Chondrocyte (in vitro differentiated cells): ENCODE data around the gene MGAT3. TPM values are rescaled to one million over a fixed set of nuclear protein-coding genes. Genes with fewer than 3 reads are reported as not detected.
A peak's percentile ranks its signal among the peaks of the same experiment; 100 is the strongest.

Experiments used
- DNase-seq: peaks from one replicate; pipeline ENCODE4 v3.0.0; 2021; ENCODE audit warnings: mixed read lengths, low spot score
- H3K27ac Mint-ChIP-seq: one replicate; pipeline ENCODE4 v1.8.0; 2021; ENCODE audit warnings: mild to moderate bottlenecking, moderate library complexity, mixed read lengths; ENCODE audit not compliant: unreplicated experiment
- H3K27me3 Mint-ChIP-seq: 2 replicates; pipeline ENCODE4 v1.8.0; 2021; ENCODE audit warnings: low read depth, mixed read lengths
- H3K36me3 Mint-ChIP-seq: 2 replicates; pipeline ENCODE4 v1.8.0; 2021; ENCODE audit warnings: low read depth, mixed read lengths
- H3K4me1 Mint-ChIP-seq: 2 replicates; pipeline ENCODE4 v1.8.0; 2021; ENCODE audit warnings: low read depth, mild to moderate bottlenecking, mixed read lengths
- H3K4me3 Mint-ChIP-seq: one replicate; pipeline ENCODE4 v1.8.0; 2021; ENCODE audit warnings: mild to moderate bottlenecking, moderate library complexity, mixed read lengths; ENCODE audit not compliant: unreplicated experiment
- H3K9me3 Mint-ChIP-seq: 2 replicates; pipeline ENCODE4 v1.8.0; 2021; ENCODE audit warnings: low read depth, mixed read lengths
- total RNA-seq: library from RNA; stranded (reverse); gene quantifications from 3 replicates; pipeline ENCODE4 v1.2.1, GENCODE V29; 2021
- TF ChIP-seq, protein P1 (sequence below): fragments of 200-600 bp; sonication (generic); IDR thresholded peaks from 2 replicates; pipeline ENCODE4 v1.5.0; 2021; ENCODE audit warnings: antibody characterized with exemption, mild to moderate bottlenecking, moderate library complexity

Gene MGAT3
- total RNA-seq, 1 donor from 2014 or later: 6.1 TPM

DNA sequence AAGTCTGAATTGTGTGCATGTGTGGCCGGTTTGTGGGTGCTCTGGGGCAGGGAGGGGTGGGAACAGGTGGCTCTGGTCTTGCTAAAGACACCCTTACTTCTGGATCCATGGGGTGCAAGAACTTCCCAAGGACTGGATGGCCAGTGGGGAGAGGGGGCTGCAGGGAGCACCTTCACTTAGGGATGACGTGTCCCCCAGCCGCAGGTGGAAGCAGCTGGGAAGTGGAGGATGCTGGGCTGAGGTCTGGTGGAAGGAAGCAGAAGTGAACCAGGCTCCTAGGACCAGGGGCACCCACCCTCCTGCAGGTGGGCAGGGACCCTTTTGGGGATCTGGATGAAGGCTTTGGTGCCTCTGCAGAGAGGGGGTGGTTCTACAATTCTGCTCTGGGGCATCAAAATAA lies 35.4 kb downstream of the MGAT3 start:
- Mint-ChIP-seq H3K27ac (no peak overlapping the region), H3K9me3 (no peaks in the 10 kb centered on the region), H3K4me3 (no peak overlapping the region), H3K4me1 (peaks cover 15% of the 10 kb centered on the region), H3K36me3 (peaks cover 3% of the 10 kb centered on the region), H3K27me3 (no peaks in the 10 kb centered on the region)
- TF ChIP-seq, protein P1, sequence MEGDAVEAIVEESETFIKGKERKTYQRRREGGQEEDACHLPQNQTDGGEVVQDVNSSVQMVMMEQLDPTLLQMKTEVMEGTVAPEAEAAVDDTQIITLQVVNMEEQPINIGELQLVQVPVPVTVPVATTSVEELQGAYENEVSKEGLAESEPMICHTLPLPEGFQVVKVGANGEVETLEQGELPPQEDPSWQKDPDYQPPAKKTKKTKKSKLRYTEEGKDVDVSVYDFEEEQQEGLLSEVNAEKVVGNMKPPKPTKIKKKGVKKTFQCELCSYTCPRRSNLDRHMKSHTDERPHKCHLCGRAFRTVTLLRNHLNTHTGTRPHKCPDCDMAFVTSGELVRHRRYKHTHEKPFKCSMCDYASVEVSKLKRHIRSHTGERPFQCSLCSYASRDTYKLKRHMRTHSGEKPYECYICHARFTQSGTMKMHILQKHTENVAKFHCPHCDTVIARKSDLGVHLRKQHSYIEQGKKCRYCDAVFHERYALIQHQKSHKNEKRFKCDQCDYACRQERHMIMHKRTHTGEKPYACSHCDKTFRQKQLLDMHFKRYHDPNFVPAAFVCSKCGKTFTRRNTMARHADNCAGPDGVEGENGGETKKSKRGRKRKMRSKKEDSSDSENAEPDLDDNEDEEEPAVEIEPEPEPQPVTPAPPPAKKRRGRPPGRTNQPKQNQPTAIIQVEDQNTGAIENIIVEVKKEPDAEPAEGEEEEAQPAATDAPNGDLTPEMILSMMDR: no peak
- no peak for DNase-seq

DNA sequence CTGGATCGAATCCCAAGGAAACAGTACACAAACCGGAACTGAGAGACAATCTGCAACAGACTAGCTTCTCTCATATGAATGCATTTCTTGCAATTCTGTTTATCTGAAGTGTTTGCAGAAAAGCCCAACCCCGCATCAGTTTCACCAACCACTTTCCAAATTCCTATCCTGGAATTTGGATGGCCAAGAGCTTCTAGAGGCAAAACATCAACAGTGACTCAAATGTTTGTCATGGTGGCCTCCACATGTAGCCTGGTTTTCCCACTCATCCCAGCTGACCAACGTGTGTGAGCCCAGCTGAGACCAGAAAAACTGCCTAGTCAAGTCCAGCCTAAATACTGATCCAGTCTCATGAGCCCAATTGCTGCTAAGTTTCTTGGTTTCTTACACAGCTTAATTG lies 36.9 kb downstream of the MGAT3 start:
- TF ChIP-seq, protein P1: no peak
- H3K4me3 Mint-ChIP-seq: no peak overlapping the region
- no peak overlapping the region for H3K27ac Mint-ChIP-seq
- H3K36me3 Mint-ChIP-seq: no peaks in the 10 kb centered on the region
- no peak for DNase-seq
- no peaks in the 10 kb centered on the region for H3K27me3 Mint-ChIP-seq
- H3K4me1 Mint-ChIP-seq: peaks cover 15% of the 10 kb centered on the region
- no peaks in the 10 kb centered on the region for H3K9me3 Mint-ChIP-seq

DNA sequence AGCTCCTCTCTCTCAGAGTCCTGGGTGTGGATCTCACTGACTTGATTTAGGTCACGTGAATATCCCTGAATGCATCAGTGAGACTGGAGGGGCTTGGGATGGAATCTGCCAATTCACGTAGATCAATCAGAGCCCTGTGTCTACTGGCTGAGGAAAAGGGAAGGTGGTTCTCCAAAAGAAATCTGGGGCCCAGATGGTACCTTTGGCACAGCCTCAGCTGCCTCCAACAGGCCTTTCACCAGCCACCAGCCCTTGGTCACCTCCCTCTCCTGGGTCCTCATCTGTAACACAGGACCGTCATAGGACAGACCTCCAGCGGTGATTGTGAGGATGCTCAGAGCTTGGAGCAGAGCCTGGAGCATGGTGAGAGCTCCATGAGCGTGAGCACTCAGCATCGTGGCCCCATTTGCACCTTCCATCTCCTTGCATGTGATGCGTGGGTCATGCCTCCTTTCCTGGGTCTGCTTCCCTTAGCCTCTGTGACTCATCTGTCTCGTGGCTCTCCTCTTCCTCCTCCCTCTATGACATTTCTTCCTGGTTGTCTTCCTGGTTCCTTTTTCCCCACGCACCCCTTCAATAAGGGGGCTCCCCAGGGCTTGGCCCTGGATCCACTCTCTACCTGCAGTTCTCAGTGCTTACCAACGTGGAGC lies 37.8 kb downstream of the MGAT3 start:
- Mint-ChIP-seq H3K4me3 (no peak overlapping the region), H3K27me3 (no peaks in the 10 kb centered on the region), H3K9me3 (no peaks in the 10 kb centered on the region), H3K27ac (peak overlapping the region; percentile 32), H3K36me3 (no peaks in the 10 kb centered on the region), H3K4me1 (peaks cover 15% of the 10 kb centered on the region)
- TF ChIP-seq, protein P1: no peak
- no peak for DNase-seq

DNA sequence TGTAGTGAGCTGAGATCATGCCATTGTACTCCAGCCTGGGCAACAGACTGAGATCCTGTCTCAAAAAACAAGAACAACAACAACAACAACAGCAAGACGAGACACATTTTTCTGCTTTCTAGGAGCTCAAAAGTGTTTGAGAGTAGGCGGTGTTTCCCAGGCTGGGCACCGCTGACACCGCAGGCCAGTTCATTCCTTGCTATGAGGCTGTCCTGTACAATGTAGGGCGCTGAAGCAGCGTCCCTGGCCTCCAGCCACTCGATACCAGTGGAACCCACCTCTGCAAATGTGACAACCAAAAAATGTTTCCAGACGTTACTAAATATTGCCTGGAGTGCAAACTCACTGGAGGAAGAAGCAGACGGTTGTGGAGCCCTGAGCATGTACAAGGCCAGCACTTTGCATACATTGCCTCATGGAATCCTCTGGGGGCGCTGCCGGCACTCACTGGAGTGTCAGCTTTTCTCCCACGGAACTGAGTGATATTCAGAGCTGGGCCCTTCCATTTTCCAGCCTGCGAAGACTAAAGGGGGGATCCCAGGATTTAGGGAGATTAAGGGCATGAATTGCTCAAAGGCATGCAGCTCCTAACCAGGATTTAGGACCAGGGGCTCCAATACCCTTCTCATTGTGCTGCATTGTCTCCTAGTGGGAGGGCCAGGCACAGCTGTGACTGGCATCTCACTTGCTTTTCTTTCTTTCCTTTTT lies 39.5 kb downstream of the MGAT3 start:
- no peak for DNase-seq
- Mint-ChIP-seq H3K36me3 (no peaks in the 10 kb centered on the region), H3K27me3 (no peaks in the 10 kb centered on the region), H3K27ac (peak overlapping the region; percentile 33), H3K9me3 (no peaks in the 10 kb centered on the region), H3K4me1 (peaks cover 15% of the 10 kb centered on the region), H3K4me3 (no peak overlapping the region)
- TF ChIP-seq, protein P1: peak; percentile 84

DNA sequence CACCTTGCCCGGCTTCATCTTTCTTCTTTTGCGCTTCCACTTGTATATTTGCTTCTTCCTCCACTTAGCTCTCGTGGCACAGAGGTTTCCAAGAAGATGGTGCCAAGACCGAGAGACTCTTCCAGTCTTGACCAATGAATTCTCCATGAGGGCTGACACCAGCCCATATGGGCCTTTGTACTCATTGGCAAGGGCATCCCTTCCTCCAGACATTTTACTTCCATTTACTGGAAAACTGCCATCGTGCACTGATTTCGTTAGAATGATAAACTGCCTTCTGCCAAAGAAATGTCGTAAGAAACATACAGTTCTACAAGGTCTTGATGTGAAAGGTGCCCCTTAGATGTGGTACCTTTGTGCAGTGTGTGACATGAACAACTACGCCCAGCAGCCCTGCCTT lies 40.6 kb downstream of the MGAT3 start:
- H3K4me1 Mint-ChIP-seq: peaks cover 20% of the 10 kb centered on the region
- no peak for DNase-seq
- no peak overlapping the region for H3K27ac Mint-ChIP-seq
- peaks cover 1% of the 10 kb centered on the region for H3K36me3 Mint-ChIP-seq
- no peaks in the 10 kb centered on the region for H3K9me3 Mint-ChIP-seq
- no peak overlapping the region for H3K4me3 Mint-ChIP-seq
- TF ChIP-seq, protein P1: no peak
- no peaks in the 10 kb centered on the region for H3K27me3 Mint-ChIP-seq
